Breast epithelium (tissue), 4 donors: Measurements from ENCODE around the gene TDRD15. TPM values are rescaled to one million over a fixed set of nuclear protein-coding genes. Genes with fewer than 3 reads are reported as not detected.

ENCODE experiments used
- DNase-seq, 2 donors: peaks; one replicate each; pipeline ENCODE4 v3.0.0-alpha.2; 2019; ENCODE audit warnings: low spot score in 2 of 2
- H3K27ac ChIP-seq, 2 donors: fragments of 200-600 bp; sonication (generic) in 1 of 2; one replicate each; pipeline ENCODE4 v1.5.1; 2016 to 2019; ENCODE audit warnings: mild to moderate bottlenecking in 1 of 2
- H3K27me3 ChIP-seq, 2 donors: fragments of 200-600 bp; sonication (generic) in 1 of 2; one replicate each; pipeline versions ENCODE4 v1.5.1 to v1.6.0; 2017 to 2019; ENCODE audit warnings: control low read depth in 1 of 2, mild to moderate bottlenecking in 1 of 2
- H3K36me3 ChIP-seq: fragments of 200-600 bp; one replicate; pipeline ENCODE4 v1.5.1; 2019
- H3K4me1 ChIP-seq, 2 donors: fragments of 200-600 bp; sonication (generic); one replicate each; pipeline ENCODE4 v1.5.1; 2016 to 2019; ENCODE audit warnings: control low read depth in 1 of 2
- H3K4me3 ChIP-seq, 3 donors: fragments of 200-600 bp; sonication (generic); 1 replicate in 2 of 3; 2 replicates in 1 of 3; pipeline ENCODE4 v1.5.1; 2016 to 2019; ENCODE audit warnings: mild to moderate bottlenecking in 3 of 3, moderate library complexity in 2 of 3
- H3K9me3 ChIP-seq, 2 donors: fragments of 200-600 bp; sonication (generic) in 1 of 2; one replicate each; pipeline ENCODE4 v1.5.1; 2016 to 2019; ENCODE audit warnings: control low read depth in 1 of 2
- POLR2A ChIP-seq: fragments of 450-650 bp; IDR thresholded peaks from one replicate; pipeline ENCODE4 v1.6.1; 2016; ENCODE audit warnings: antibody characterized with exemption, mild to moderate bottlenecking, moderate library complexity
- POLR2AphosphoS5 ChIP-seq, 3 donors: sonication (generic); formaldehyde crosslinking; IDR thresholded peaks; one replicate each; pipeline ENCODE4 v1.6.1; 2017; ENCODE audit warnings: antibody characterized with exemption in 3 of 3
- intact Hi-C: fragments of 100-400 bp; cut with DNase I; formaldehyde crosslinking; loops from one replicate; pipeline ENCODE4 v1.15.1; 2023; ENCODE audit warnings: low total_unique reads
- total RNA-seq, 3 donors: library from RNA; depleted of rRNA; stranded (reverse); fragments of >200 nt; gene quantifications; one replicate each; pipeline ENCODE4 v1.1.0, GENCODE V29; 2016
- TF ChIP-seq, protein P1 (sequence below), 3 donors: fragments of 450-650 bp; IDR thresholded peaks; one replicate each; pipeline ENCODE4 v1.5.1; 2016 to 2017; ENCODE audit warnings: antibody characterized with exemption in 3 of 3, mild to moderate bottlenecking in 3 of 3, moderate library complexity in 3 of 3

TDRD15 gene
- total RNA-seq, 3 donors from 2014 or later = 0.59 TPM; not detected in 2

DNA sequence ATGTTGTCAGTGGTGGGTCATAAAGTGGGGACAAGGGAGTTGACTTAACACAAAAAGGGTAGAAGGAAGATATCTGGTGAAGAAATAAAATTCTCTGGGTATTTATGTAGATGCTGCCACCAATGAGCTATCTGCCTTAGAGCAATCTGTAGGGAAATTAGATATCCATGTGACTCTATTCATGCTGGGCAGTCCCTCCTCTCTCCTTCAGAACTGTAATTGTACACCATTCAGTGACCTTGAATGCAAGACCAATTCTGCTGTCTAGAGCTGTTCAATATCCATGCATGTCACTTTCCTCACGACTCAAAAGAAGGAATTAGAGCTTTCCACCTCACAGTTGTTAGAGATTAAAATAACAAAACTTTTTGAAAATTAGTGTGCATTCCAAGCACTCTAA, 28.6 kb upstream of the TDRD15 start:
- no peak overlapping the region for H3K4me3 ChIP-seq
- intact Hi-C loops = no loop called here
- no peaks in the 10 kb centered on the region for H3K9me3 ChIP-seq
- TF ChIP-seq, protein P1, sequence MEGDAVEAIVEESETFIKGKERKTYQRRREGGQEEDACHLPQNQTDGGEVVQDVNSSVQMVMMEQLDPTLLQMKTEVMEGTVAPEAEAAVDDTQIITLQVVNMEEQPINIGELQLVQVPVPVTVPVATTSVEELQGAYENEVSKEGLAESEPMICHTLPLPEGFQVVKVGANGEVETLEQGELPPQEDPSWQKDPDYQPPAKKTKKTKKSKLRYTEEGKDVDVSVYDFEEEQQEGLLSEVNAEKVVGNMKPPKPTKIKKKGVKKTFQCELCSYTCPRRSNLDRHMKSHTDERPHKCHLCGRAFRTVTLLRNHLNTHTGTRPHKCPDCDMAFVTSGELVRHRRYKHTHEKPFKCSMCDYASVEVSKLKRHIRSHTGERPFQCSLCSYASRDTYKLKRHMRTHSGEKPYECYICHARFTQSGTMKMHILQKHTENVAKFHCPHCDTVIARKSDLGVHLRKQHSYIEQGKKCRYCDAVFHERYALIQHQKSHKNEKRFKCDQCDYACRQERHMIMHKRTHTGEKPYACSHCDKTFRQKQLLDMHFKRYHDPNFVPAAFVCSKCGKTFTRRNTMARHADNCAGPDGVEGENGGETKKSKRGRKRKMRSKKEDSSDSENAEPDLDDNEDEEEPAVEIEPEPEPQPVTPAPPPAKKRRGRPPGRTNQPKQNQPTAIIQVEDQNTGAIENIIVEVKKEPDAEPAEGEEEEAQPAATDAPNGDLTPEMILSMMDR (IDR thresholded peaks at IDR 0.05) = no peak
- TF ChIP-seq POLR2A (no peak), POLR2AphosphoS5 (IDR thresholded peaks at IDR 0.05) (no peak)
- no peak for DNase-seq
- H3K4me1 ChIP-seq = no peaks in the 10 kb centered on the region
- H3K27me3 ChIP-seq = no peaks in the 10 kb centered on the region
- no peak overlapping the region for H3K27ac ChIP-seq
- H3K36me3 ChIP-seq = no peaks in the 10 kb centered on the region

DNA sequence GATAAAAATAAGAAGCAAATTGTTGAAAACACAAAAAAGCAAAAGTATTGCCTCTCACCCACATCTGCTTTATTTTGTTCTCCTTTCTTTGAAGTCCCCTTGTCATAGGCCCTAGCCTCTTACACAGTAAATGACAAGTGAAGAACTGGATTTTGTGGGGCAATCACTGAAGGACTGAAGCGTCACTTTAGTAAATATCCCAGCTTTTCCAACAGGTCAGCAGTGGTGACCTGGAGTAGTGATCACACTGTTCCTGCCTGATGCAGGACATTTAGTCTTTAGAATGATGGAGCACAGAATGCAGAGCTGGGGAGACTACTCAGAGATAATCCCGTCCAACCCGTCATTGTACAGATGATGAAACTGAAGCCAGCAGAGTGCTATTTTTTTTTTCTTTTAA, 28.1 kb upstream of the TDRD15 start:
- Histone ChIP-seq H3K27me3 (no peaks in the 10 kb centered on the region), H3K4me1 (no peaks in the 10 kb centered on the region), H3K36me3 (no peaks in the 10 kb centered on the region), H3K4me3 (no peak overlapping the region), H3K9me3 (no peaks in the 10 kb centered on the region), H3K27ac (no peak overlapping the region)
- intact Hi-C loops = no loop called here
- no peak for DNase-seq
- TF ChIP-seq POLR2AphosphoS5 (IDR thresholded peaks at IDR 0.05) (no peak), POLR2A (no peak)
- TF ChIP-seq, protein P1 (IDR thresholded peaks at IDR 0.05) = no peak

DNA sequence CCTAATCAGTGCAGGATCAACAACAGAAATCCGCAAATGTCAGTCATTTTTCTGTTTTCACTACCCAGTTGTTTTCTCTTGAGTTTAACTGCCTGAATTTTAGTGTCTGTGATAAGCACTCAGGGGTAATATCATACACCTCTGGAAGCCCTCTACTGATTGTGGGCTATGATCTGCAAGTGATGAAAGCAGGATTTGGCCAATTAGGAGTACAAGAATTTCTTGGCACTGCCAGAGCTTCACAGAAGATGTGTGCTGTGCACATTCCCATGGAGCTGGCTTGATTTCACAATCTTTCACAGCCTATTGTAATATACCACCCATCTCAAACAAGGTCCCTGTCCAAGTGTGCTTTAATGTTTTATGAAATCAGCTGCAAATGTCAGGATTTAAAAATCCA, 27.3 kb upstream of the TDRD15 start:
- intact Hi-C loops = no loop called here
- Histone ChIP-seq H3K4me1 (no peaks in the 10 kb centered on the region), H3K36me3 (no peaks in the 10 kb centered on the region), H3K27me3 (no peaks in the 10 kb centered on the region), H3K27ac (no peak overlapping the region), H3K9me3 (no peaks in the 10 kb centered on the region), H3K4me3 (no peak overlapping the region)
- TF ChIP-seq POLR2AphosphoS5 (IDR thresholded peaks at IDR 0.05) = no peak
- no peak for TF ChIP-seq POLR2A
- TF ChIP-seq, protein P1 (IDR thresholded peaks at IDR 0.05) = no peak
- DNase-seq = no peak

DNA sequence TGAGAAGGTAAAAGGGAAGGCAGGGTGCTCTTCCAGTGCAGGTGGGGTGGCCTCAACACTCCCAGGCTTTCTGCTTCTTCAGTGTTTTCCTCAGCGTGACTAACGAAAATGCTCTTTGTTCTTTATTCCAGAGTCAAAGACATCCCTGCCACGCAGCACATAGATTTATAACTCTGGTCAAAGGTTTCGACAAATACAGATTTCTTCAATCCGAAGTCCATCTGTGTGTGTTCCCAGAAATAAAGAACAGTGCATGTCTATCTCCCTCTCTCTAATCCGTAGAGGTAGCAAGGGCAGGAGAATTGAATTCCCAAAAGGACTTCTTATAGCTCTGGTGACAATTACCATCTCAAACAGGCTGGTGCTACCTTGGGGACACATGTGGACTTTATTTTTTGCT, 26.4 kb upstream of the TDRD15 start:
- H3K4me1 ChIP-seq = no peaks in the 10 kb centered on the region
- H3K4me3 ChIP-seq = no peak overlapping the region
- H3K9me3 ChIP-seq = no peaks in the 10 kb centered on the region
- no peak overlapping the region for H3K27ac ChIP-seq
- H3K27me3 ChIP-seq = no peaks in the 10 kb centered on the region
- H3K36me3 ChIP-seq = no peaks in the 10 kb centered on the region
- no peak for DNase-seq
- intact Hi-C loops = no loop called here
- TF ChIP-seq, protein P1 (IDR thresholded peaks at IDR 0.05) = no peak
- TF ChIP-seq POLR2AphosphoS5 (IDR thresholded peaks at IDR 0.05) (no peak), POLR2A (no peak)

DNA sequence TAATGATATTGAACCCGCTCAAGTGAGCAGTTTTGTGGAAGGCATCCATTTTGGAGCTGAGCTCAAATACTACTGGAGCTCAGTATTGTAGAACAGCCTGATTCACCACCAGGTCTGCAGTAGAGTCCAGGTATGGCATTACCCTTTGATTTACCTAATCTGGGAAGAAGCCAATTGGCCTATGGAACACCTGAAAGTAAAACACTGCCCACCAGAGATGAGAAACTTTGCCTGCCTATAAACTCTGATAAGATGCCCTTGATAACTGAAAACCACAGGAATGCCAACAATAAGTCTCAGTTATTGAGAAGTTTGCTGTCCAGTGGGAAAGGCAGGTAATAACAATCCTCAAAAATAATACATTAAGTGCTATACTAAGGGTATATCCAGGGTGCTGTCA, 25.5 kb upstream of the TDRD15 start:
- DNase-seq = no peak
- no peaks in the 10 kb centered on the region for H3K27me3 ChIP-seq
- TF ChIP-seq, protein P1 (IDR thresholded peaks at IDR 0.05) = no peak
- TF ChIP-seq POLR2AphosphoS5 (IDR thresholded peaks at IDR 0.05) = no peak
- no peak for TF ChIP-seq POLR2A
- no peaks in the 10 kb centered on the region for H3K36me3 ChIP-seq
- intact Hi-C loops = no loop called here
- no peaks in the 10 kb centered on the region for H3K4me1 ChIP-seq
- H3K27ac ChIP-seq = no peak overlapping the region
- no peak overlapping the region for H3K4me3 ChIP-seq
- H3K9me3 ChIP-seq = no peaks in the 10 kb centered on the region
